Sigmoid colon (tissue), 4 donors: ENCODE measurements around the gene TRIM74.
"Not testable (repeated sequence)": the region's sequence is repeated elsewhere in the genome, so short reads cannot be mapped to it uniquely, and the experiment has no call there.

ENCODE experiments used
- CTCF ChIP-seq, 4 experiments: fragments of 450-650 bp in 3 of 4; fragments of 200-600 bp in 1 of 4; IDR thresholded peaks; one replicate each; pipeline ENCODE4 v1.5.1; 2016 to 2019; ENCODE audit warnings: antibody characterized with exemption in 4 of 4, mild to moderate bottlenecking in 3 of 4, moderate library complexity in 2 of 4
- POLR2A ChIP-seq, 2 donors: fragments of 450-650 bp; IDR thresholded peaks; one replicate each; pipeline ENCODE4 v1.6.1; 2016; ENCODE audit warnings: antibody characterized with exemption in 2 of 2, mild to moderate bottlenecking in 2 of 2, moderate library complexity in 2 of 2
- POLR2AphosphoS5 ChIP-seq, 4 donors: sonication (generic); formaldehyde crosslinking; IDR thresholded peaks; one replicate each; pipeline ENCODE4 v1.6.1; 2017; ENCODE audit warnings: antibody characterized with exemption in 4 of 4

GRCh38 chr7:72980382-72980781, 11.1 kb upstream of the TRIM74 start:
- not testable (repeated sequence) for TF ChIP-seq CTCF, POLR2AphosphoS5, POLR2A (IDR thresholded peaks at IDR 0.05)
